GM21825 (cell line): ENCODE data around the gene SEBOX.

Source experiments
- ATAC-seq: cut with Tn5 transposase; IDR thresholded peaks from one replicate; pipeline ENCODE4 v1.9.1; 2021; ENCODE audit warnings: mild to moderate bottlenecking, moderate library complexity; ENCODE audit not compliant: unreplicated experiment

SEBOX gene

DNA sequence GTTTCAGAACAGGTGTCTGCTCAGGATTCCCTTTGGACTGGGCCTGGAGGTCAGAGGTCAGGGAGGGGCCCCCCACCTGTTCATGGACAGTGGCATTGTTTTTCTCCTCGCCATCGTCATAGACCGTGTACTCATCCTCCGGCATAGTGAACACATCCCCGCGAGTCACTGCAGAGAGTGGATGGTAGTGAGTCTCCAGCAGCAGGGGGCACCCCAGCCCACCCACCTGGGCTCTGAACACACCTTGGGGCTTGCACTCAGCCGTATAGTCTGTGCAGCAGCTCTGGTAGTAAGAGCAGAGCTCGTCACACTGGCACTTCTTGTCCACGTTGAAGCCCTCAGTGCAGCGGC lies 4.7 kb upstream of the SEBOX start:
- no peak for ATAC-seq

DNA sequence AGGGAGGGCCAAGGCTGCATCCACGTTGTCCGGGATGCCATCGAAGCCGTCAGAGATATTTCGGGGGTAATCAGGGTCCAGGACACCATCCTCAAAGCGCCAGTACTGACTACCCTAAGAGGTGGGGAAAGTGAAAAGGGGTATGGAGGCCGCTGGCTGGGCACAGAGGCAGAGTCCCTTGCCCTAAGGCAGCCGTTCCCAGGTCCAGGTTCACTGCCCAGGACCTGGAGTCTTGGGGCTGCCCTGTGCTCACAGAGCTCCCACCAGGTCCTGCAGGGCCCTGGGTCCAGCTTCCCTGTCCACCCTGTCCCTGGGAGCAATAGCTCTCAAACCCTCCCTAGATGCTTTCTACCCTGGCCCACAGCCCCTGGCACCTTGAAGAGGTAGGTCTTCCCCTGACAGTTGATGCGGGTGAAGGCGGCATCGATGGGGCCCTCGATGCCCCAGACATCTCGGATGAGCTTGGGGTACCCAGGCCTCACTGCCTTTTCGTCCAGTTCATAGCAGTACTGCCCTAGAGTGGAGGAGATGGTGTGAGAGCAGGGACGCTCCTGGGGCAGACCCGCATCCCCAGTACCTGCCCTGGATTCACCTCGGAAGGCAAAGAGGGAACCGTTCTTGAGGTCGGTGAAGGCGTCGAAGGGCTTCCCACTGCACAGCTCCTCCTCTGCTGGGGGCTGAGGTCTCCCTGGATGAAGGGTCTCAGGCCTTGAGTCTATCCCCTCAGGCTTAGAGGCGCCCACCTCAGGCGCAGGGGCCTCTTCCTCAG lies 4.1 kb upstream of the SEBOX start:
- no peak for ATAC-seq

DNA sequence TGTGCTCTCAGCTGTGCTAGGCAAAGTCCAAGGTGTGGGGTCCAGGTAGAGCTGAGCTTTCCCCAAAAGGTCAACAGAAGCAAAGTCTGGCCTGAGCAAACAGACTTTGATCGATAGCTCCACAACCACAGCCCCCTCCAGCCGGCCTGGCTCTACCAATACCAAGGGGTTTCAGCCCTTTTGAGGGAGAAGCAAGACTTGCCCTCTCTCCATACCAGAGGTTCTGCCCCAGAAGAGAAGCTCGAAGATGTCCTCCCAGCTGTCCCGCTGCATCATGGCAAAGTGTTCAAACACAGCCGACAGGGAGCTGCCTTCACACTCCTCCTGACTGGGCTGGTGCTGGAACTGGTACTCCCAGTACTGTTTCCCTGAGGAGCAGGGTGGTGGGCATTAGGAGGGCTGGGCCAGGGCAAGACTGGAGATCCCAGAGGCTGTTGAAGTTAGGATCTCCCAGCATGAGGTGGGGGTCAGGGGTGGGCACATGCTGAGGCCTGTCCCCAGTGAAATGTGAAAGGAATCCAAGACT lies 3.4 kb upstream of the SEBOX start:
- no peak for ATAC-seq

DNA sequence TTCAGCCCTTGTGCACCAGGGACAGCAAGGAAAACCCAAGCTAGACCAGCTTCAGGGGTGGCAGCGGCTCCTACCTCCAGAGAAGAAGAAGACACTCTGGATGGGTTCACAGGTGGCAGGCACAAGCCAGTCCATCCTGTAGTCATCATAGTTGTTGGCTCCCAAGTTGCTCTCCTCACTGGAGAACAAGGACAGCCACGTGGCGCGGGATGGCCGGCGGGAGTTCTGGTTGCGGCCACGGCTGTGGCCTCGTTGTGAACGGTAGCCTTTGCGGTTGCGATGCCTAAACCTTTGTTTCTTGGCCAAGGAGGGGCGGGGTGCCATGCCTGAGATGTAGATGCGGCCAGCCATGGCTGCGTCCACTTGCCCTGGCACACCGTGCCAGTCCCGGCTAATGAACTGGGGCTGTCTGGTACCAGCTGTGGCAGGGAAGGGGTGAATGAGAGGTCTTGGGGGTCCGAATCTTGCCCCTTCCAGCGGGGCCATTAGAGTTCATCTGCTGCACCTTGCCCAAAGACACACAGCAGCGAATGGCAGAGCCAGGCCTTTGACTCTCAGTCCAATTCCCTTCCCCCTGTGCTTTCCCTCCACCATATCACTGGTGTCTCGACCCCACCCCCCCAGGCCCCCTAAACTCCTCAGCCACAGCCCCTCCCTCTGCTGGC lies 2.8 kb upstream of the SEBOX start:
- ATAC-seq: no peak

DNA sequence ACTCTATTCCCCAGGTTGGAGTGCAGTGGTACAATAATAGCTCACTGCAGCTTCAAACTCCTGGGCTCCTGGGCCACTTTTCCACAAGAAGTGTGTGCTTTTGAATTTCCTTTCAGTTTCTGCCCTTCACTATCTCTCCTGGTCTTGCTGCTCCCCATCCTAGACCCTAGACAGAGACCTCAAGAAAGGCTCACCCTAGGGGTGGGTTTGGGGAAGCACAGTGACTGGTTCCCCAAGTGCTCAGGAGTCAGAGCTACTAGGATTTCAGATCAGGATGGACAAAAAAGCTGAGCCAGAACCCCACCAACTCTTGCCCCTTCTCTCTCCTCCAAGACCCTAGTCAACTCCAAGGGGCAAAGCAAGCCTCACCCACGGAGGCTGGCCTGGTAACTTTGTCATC lies 1.6 kb upstream of the SEBOX start:
- ATAC-seq: no peak

DNA sequence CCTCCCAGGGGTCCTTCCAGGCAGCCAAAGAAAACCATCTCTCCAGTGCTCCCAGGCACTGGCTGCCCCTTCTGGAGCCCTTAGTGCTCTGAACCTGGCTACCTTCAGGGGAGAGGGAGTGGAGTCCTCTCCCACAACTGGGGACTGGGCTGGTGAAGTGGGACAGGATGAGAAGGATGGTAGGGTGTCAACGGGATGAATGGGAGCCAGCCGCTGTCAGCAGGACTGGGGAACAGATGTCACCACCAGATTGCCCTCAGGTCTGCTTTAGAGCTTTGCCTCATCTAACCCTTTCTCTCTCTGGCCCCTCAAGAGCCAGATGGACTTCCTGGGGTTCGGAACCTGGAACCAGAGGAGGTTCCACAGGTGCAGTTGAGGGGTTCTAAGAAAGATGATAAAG lies 488 bp upstream of the SEBOX start:
- no peak for ATAC-seq

DNA sequence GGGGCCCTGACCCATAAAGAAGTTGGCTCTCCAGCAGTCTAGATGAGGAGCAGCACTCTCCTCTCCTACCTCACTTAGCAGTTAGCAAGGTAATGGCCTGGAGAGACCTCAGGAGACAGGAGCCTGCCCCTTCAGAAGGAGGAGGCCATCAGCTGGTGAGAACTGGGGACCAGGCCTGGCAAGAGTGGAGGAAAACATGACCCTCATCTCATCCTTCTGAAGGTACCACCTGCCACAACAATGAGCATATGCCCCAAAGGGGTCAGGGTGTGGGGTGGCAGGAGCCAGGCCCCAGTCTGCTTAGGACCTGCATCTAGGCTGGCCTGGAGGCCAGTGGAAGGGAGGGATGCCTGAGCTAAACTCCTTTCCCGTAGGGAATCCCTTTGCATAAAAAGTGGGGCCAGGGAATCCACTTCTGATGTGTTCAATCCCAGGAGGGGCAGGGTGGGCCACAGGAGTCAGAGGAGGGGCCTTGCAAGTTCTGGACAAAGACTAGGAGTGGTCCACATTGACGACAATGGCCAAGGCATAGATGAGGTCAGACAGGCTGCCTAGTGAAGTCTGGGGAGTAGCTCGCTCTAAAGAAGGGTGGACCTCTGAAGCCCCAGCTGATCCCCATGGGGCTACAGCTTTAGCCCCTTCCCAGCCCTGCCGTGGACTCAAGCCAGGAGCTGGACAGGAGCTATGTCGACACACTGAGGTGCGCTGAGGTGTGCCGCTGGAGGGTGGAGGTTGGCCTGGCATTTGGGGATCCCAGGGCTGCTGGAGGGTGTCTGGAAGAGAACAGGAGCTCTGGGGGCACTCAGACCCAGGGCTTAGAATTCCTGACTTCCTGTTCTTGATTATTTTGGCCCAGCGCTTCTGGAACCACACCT lies 986 bp downstream of the SEBOX start:
- no peak for ATAC-seq

DNA sequence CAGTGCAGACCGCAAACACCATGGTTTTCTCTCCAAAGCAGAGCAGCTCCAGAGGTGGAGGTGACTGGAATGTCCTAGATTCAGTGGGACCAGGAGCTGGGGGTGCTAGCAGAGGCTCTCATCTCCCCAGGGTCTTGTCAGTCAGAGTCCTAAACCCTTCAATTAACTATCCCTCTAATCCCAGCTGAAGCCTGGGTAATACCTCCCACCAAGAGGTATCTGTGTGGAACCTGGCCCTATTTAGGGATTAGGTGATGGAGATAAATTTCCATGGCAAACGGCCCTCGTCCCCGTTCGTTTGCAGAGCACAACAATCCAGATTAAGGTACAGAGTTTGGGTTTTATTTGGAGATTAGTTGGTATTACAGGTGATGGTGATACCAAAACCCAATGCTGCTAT lies 1.8 kb downstream of the SEBOX start:
- ATAC-seq: no peak

DNA sequence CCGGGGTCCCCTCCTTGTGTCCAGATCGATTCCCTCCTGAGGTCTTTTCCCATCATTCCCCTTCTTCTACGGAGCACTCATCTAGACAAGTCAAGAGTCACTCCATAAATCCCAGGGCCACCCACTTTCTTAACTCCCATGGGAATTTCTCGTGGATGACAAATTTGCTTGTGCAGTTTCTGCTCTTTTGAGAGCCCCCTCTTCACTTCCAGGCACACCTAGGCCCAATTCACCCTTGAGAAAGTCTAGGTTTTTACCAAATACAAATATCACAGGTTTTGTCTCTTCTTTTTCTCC lies 7.2 kb downstream of the SEBOX start:
- ATAC-seq: no peak

DNA sequence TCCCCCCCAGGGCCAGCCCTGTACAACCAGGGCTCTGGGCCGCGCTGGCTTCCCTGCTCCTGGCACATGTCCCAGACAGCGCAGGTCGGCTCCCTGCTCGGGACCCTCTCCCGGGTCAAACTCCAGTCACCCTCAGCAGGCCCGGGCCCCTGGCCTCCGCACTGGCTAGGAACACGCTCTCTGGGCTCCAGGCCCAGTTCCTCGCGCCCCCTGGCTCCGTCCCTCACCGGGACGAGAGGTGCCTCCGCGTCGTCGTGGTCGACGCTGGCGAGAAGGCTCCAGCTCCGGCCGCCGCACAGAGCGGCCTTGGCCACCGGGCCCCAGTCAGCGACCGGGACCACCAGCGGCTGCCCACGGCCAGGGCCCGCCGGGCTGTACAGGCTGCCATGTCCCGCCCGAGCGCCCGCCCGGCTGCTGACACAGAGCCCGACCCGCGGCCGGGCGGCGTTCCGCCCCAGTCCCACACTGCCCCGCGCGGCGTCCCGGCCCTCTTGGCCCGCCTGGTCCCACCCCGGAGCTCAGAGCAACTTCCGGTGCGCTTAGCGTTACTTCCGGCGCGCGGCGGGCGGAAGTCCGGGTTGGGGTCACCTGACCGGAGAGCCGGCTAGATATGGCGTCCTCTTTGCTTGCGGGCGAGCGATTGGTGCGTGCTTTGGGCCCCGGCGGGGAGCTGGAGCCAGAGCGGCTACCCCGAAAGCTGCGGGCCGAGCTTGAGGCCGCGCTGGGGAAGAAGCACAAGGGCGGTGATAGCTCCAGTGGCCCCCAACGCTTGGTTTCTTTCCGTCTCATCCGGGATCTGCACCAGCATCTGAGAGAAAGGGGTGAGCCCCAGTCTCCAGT lies 7.7 kb downstream of the SEBOX start, which contains the start of gene POLDIP2:
Gene POLDIP2 (minus strand): TSS at position 467 of the 840 bp plus-strand sequence. CDS start 79 bp downstream, at position 388.
- peak; percentile 92 for ATAC-seq

DNA sequence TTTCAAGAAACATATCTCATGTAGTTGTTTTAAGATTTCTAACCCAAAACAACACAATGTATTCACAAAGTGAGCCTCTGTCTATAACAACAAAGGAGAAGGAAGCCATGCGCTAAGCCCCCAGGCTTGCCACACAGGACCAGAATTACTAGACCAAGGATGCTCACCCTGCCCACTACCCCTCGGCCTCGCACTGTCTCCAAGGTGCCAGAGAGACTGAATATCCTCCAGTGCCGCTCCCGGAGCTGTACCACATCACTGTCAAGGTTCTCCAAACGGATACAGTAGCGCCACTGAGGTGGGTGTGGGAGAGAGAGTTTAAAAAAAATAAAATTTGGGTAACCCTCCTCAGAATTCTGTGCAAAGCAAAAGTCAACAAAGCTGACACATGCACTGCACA lies 14.7 kb downstream of the SEBOX start:
- ATAC-seq: no peak

DNA sequence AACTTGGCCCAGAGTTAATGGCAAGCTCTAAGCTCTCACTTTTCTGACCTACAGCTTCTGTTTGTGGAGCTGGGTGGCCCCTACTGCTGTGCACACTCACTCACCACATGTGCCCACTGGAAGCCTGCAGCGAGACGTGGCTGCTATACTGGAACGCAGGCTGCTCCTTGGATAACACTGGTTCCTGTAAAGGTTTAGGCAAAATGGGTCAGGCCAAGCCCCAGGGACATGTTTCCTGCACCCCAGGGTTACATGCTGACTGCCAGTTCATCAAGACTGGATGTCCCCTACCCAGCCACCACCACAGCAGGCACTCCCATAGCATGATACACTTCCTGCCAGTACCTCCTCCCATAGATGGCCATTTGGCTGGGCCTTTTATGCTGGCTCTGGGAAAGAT lies 16.0 kb downstream of the SEBOX start:
- no peak for ATAC-seq

DNA sequence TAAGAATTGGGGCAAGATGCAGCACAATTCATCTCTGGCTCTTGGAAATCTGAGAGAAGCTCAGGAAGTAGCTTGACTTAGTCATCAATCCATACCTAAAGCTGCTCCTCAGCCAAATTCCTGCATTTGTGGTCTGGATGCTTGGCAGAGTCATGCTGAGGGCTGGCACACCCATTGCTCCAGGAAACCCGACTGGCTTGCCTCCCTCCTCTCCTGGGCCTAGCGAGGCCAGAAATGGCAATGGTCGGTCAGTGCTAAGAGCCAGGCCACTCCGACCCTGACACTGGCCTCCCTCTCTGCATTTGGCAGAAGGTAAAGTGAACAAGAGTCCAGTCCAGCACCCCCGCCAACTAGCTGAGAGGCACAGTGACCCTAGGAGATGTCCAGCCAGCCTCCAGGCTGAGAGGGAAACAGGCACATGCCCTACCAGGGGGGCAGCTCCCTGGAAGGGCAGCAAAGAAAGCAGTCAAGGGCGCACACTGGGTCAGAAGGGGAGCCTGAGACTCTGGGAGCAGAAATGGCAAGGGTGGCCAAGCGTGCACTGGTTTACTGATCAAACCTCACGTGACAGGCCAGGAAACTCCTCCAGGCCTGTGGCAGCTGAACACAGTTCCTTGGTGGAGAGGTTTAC lies 17.6 kb downstream of the SEBOX start:
- ATAC-seq: no peak

DNA sequence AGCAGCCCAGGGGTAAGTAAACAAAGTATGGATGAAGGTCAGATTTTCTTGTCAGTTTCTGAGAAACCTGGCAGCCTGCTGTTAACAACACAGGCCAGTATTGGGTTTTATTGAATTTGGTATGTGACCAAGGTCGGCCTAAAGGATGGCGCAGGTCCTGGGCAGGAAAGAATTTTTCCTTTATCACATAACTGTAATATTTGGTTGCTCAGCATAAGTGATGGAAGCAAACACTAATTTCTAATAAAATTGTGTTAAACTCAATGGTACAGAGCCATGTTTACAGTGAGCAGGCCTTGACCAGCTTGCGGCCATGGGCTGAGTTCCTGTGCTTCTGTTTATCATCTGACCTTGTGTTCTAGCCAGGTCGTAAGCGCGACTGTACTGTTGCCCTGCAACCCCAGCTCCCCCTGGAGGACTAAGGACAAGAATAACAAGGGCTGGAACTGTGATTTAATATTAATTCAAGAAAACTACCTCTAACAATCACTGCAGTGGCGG lies 18.2 kb downstream of the SEBOX start:
- no peak for ATAC-seq

DNA sequence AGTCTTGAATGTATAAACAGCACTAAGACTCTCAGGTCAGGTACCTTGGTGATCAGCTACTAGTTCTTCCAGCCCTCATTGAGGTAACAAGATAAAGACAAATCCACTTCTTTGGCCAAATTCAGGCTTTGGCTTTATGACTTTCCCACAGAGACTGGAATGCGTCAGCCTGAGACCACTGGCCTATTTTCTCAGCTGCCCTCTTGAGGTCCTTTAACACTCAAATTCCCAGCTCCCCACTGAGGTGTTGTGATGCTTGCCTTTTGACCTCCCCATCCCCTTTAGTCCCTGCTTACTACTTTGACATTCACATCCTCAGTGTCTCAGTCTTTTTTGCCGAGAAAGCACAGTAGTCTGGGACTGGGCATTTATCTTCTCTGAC lies 18.8 kb downstream of the SEBOX start:
- ATAC-seq: no peak

DNA sequence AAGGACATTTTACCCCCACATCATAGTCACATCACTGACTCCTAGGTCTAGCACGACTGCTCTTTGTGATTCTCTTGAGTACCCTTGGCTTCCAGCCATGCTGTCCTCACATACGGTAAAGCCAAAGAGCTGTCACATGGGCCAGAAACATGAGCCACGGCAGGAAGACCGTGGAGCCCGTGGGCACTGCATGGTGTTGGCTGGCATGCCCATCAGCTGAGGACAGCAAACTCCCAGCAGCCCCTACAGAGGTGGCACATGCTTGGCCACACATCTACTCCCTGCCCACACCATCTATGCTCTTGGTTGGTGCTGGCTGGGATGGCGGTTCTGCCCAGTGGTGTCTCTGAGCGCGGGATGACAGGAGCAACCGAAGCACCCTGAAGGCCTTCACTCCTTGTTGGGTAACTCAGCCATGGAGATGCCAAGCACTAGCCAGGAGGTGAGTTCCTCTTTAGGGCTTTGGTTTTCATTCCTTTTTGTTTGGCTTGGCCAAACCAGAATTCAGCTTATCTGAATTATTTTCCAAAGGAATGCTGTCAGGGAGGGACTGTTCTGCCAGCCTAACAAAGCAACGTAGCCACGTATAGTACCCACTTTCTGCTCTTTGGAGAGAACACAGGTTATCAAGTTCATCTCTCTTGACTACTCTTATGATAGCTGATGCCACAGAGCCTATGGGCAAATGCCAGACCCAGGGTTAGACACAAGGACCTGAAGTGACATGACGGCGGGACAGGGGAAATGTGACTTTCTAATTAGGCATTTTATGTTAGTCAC lies 19.4 kb downstream of the SEBOX start:
- no peak for ATAC-seq

DNA sequence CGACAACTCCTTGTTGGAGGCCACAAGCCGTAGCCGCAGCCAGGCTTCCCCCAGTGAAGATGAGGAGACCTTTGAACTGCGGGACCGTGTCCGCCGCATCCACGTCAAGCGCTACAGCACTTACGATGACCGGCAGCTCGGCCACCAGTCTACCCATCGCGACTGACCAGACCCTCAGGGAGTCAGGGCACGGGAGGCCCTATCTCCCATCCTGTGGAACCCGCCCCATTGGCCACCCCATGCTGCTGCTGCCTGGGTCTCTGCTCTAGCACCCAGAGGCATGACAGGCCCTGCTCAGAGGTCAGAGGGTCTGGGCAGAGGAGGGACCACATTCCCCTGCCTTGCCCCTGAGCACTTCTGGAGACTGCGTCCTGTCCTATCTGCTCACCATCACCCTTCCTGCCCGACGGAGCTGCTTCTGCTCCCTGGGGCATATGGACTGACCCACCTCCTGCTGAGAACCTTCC lies 20.5 kb downstream of the SEBOX start:
- ATAC-seq: no peak

DNA sequence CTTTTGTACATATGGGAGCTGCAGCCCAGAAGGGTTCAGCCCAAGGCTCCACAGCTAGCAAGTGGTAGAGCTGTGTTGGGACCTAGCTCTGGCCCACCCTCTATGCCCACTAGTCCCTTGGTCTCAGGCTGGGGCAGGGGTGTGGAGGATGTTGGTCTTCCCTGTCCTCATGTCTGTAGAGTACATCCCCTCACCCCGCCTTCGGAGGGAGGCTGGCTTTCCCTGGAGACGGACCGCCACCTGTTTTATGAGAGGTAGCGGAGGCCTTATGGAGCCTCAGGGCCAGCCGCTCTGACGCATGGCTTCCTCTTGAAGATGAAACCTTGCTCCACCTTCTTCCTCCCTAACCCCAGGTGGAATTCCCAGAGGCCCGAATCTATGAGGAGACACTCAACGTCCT lies 21.0 kb downstream of the SEBOX start:
- ATAC-seq: no peak

DNA sequence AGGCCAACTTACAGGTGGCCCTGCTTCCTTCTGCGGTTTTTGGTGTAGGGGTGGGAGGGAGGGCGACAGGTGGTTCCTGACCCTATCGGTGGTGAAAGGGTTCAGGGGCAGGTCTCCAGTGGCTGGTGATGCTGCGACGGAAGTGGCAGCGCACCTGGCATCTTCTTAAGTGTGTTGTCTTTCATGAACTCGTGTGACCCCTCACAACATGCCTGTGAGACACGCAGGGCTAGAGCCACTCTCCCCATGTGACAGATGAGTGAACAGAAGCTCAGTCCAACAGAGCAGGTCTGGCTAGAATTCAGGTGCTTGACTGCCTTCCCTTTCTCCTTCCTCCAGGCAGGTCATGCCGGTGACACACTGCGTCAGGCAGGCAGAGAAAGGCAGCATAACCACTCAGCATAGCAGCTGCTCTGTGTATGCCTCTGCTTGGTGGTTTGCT lies 21.5 kb downstream of the SEBOX start:
- ATAC-seq: no peak
